ENCODE measurements around the gene MYPN. TPM values are rescaled to one million over a fixed set of nuclear protein-coding genes. Genes with fewer than 3 reads are reported as not detected.

MYPN gene
- total RNA-seq, 1 donor = 1.8 TPM

- Histone ChIP-seq H3K4me2 (ENCODE audit: insufficient read depth, low read length) (no peak overlapping the region), H3K4me1 (ENCODE audit: insufficient read depth, low read length) (peaks cover 33% of the 10 kb centered on the region), H3K27ac (ENCODE audit: low read depth, low read length) (no peak overlapping the region), H3K9me3 (ENCODE audit: low read depth, low read length) (no peaks in the 10 kb centered on the region), H4K20me1 (ENCODE audit: insufficient read depth, low read length) (no peaks in the 10 kb centered on the region), H3K4me3 (ENCODE audit: insufficient read depth, low read length) (no peak overlapping the region), H3K79me2 (ENCODE audit: insufficient read depth, low read length) (no peaks in the 10 kb centered on the region), H3K27me3 (ENCODE audit: insufficient read depth, low read length) (no peaks in the 10 kb centered on the region), H2AFZ (ENCODE audit: low read length) (no peak overlapping the region), H3K36me3 (ENCODE audit: insufficient read depth, low read length) (peaks cover 52% of the 10 kb centered on the region)
- DNase-seq (ENCODE audit: insufficient read length, low spot score, missing footprints) = no peak
- no peak for TF ChIP-seq CTCF (IDR thresholded peaks at IDR 0.05; ENCODE audit: extremely low read depth, low read depth, low read length)
Observed at GRCh38 chr10:68158031-68158430, 48.7 kb downstream of the MYPN start.

DNA sequence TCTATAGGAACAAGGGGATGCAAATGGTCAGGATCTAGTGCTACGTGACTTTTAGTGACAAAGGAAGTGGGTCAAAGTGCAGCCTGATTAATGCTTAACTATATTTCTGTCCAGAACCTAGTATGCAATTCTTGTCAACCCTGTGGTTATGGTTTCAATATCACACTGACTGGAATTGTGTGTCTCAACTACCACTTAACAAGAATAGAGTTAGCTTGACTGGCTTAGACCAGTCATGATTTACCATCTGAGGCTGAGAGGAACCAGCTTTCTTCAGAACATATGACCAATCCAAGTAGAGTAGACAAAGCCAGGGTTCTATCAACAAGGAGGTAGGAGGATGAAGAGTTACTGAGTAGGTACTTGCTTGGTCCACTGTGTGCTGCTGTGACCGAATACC lies 54.4 kb downstream of the MYPN start:
- no peaks in the 10 kb centered on the region for H3K9me3 ChIP-seq (ENCODE audit: low read depth, low read length)
- no peaks in the 10 kb centered on the region for H4K20me1 ChIP-seq (ENCODE audit: insufficient read depth, low read length)
- no peaks in the 10 kb centered on the region for H3K79me2 ChIP-seq (ENCODE audit: insufficient read depth, low read length)
- H3K4me3 ChIP-seq (ENCODE audit: insufficient read depth, low read length) = no peak overlapping the region
- H3K4me2 ChIP-seq (ENCODE audit: insufficient read depth, low read length) = no peak overlapping the region
- DNase-seq (ENCODE audit: insufficient read length, low spot score, missing footprints) = peak; percentile 17
- H3K36me3 ChIP-seq (ENCODE audit: insufficient read depth, low read length) = peaks cover 62% of the 10 kb centered on the region
- no peak for TF ChIP-seq CTCF (IDR thresholded peaks at IDR 0.05; ENCODE audit: extremely low read depth, low read depth, low read length)
- no peak overlapping the region for H3K27ac ChIP-seq (ENCODE audit: low read depth, low read length)
- H3K27me3 ChIP-seq (ENCODE audit: insufficient read depth, low read length) = no peaks in the 10 kb centered on the region
- no peak overlapping the region for H2AFZ ChIP-seq (ENCODE audit: low read length)
- peaks cover 6% of the 10 kb centered on the region for H3K4me1 ChIP-seq (ENCODE audit: insufficient read depth, low read length)

- Histone ChIP-seq H3K4me3 (ENCODE audit: insufficient read depth, low read length) (no peak overlapping the region), H3K4me1 (ENCODE audit: insufficient read depth, low read length) (peaks cover 6% of the 10 kb centered on the region), H3K36me3 (ENCODE audit: insufficient read depth, low read length) (peaks cover 57% of the 10 kb centered on the region), H2AFZ (ENCODE audit: low read length) (no peak overlapping the region), H3K79me2 (ENCODE audit: insufficient read depth, low read length) (no peaks in the 10 kb centered on the region), H3K27ac (ENCODE audit: low read depth, low read length) (no peak overlapping the region), H4K20me1 (ENCODE audit: insufficient read depth, low read length) (no peaks in the 10 kb centered on the region), H3K4me2 (ENCODE audit: insufficient read depth, low read length) (no peak overlapping the region), H3K9me3 (ENCODE audit: low read depth, low read length) (no peaks in the 10 kb centered on the region), H3K27me3 (ENCODE audit: insufficient read depth, low read length) (no peaks in the 10 kb centered on the region)
- DNase-seq (ENCODE audit: insufficient read length, low spot score, missing footprints) = peak; percentile 29
- TF ChIP-seq CTCF (IDR thresholded peaks at IDR 0.05; ENCODE audit: extremely low read depth, low read depth, low read length) = no peak
Observed at GRCh38 chr10:68165643-68166042, 56.4 kb downstream of the MYPN start.

DNA sequence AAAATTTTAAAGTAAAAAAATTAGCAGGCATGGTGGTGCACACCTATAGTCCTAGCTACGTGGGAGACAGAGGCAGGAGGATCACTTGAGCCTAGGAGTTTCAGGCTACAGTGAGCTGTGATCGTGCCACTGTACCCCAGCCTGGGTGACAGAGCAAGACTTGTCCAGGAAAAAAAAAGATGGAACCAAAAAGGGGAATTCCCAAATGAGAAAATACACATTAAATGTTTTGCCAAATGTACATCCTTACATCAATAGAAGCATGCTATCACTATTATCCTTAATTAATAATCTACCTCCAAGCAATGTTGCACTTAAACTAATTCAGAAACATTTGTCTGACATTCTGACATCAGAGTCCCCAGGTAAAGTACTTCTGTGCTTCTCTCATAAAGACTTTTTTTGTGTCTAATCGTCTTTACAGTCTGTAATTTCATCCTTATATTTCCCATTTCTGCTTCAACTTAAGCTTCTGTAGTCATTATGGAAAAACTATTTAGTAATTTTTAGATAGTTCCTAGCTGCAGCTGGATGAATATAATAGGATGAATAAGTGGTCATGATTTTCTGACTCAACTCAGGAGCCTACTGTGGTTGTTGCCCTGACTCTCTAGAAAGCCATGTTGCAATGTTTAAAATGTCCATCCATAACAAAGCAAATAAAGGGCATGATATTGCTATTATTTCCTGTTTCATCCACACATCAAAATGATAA lies 57.7 kb downstream of the MYPN start:
- no peaks in the 10 kb centered on the region for H3K27me3 ChIP-seq (ENCODE audit: insufficient read depth, low read length)
- no peaks in the 10 kb centered on the region for H3K9me3 ChIP-seq (ENCODE audit: low read depth, low read length)
- H3K79me2 ChIP-seq (ENCODE audit: insufficient read depth, low read length) = no peaks in the 10 kb centered on the region
- H3K36me3 ChIP-seq (ENCODE audit: insufficient read depth, low read length) = peaks cover 68% of the 10 kb centered on the region
- peak; percentile 30 for DNase-seq (ENCODE audit: insufficient read length, low spot score, missing footprints)
- H3K27ac ChIP-seq (ENCODE audit: low read depth, low read length) = peak overlapping the region; percentile 23
- H3K4me3 ChIP-seq (ENCODE audit: insufficient read depth, low read length) = no peak overlapping the region
- no peak for TF ChIP-seq CTCF (IDR thresholded peaks at IDR 0.05; ENCODE audit: extremely low read depth, low read depth, low read length)
- H3K4me2 ChIP-seq (ENCODE audit: insufficient read depth, low read length) = no peak overlapping the region
- no peak overlapping the region for H2AFZ ChIP-seq (ENCODE audit: low read length)
- no peaks in the 10 kb centered on the region for H4K20me1 ChIP-seq (ENCODE audit: insufficient read depth, low read length)
- peaks cover 6% of the 10 kb centered on the region for H3K4me1 ChIP-seq (ENCODE audit: insufficient read depth, low read length)
